Measurements from ENCODE around the gene SF3A1.

DNA sequence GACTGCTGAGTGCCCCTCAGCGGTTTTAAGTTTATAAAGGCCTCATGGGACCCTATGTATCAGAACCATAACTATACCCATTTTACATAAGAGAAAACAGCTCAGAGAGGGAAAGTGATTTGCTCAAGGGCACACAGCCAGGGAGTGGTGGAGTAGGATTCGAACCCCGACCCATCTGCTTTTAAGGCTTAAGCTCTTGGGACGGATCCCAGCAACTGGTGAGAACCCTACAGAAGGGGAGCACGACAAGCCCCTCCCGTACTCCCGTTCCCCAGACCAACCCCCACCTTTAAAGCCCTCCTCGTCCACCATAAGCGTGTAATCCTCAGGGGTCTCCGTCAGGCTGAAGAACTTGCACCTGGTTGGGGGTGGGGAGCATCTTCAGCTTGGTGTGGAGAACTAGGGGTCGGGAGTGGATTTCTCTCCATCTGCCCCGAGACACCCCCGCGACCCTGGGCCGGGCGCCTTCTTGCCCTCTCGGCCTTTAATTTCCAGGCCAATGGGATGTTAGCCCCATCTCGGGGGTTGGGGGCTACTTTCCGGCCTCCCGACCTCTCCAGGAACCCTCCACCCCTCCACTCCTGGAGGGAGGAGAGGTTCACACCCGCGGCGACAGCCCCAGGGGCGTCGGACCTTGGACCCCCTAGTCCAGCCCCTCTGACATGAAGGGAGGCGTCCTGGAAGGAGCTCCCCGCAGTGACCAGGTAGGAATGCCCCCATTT lies 68.1 kb downstream of the SF3A1 start:
- TF ChIP-seq TAF1 (IDR thresholded peaks at IDR 0.05; ENCODE audit: borderline replicate concordance, low read depth, low read length) (no peak), POLR2AphosphoS5 (IDR thresholded peaks at IDR 0.05; ENCODE audit: low read depth, low read length) (no peak), POLR2A (IDR thresholded peaks at IDR 0.05; ENCODE audit: low read depth, low read length) (no peak)

All from GM12892 (cell line).